ENCODE measurements around the gene KCNK10.
A peak's percentile ranks its signal among the peaks of the same experiment; 100 is the strongest.

The KCNK10 gene

GRCh38 chr14:88194531-88194930 lies 128.5 kb downstream of the KCNK10 start:
- WGBS (ENCODE audit: insufficient coverage), result 53% methylated on average over 3 of the region's 8 CpGs
- no peak overlapping the region for H3K4me3 ChIP-seq (ENCODE audit: control insufficient read depth in 1 of 7, extremely low read depth in 1 of 7, insufficient read depth in 4 of 7, low read depth in 2 of 7, low read length in 6 of 7)
- POLR2A ChIA-PET, result no interaction called here
- no peaks in the 10 kb centered on the region for H3K4me1 ChIP-seq (ENCODE audit: control extremely low read depth in 1 of 4, control insufficient read depth in 4 of 4, insufficient read depth in 4 of 4, low read length in 3 of 4)
- DNase-seq, result no peak
- peaks cover 4 to 16% (median 10%) of the 10 kb centered on the region in 5 experiments for H3K27me3 ChIP-seq (replicated peaks in 2 of 5; ENCODE audit: control insufficient read depth in 4 of 5, insufficient read depth in 5 of 5, low read length in 4 of 5)
- no peak overlapping the region for H3K27ac ChIP-seq (ENCODE audit: insufficient read depth in 1 of 2, low read depth in 1 of 2, low read length in 2 of 2, poor library complexity in 1 of 2, severe bottlenecking in 2 of 2)
- no peaks in the 10 kb centered on the region for H3K36me3 ChIP-seq (ENCODE audit: control insufficient read depth in 4 of 4, insufficient read depth in 4 of 4, low read length in 3 of 4)
- CTCF ChIA-PET, result no interaction called here
- H3K9me3 ChIP-seq (ENCODE audit: control extremely low read depth in 1 of 5, control insufficient read depth in 4 of 5, insufficient read depth in 2 of 5, low read depth in 1 of 5, low read length in 4 of 5), result no peaks in the 10 kb centered on the region

GRCh38 chr14:88191605-88192004 lies 131.5 kb downstream of the KCNK10 start:
- CTCF ChIA-PET, result interaction anchor here (0.9 to 5.6 kb wide), 5 partner anchors 11 to 193 kb away, joined by 3 to 87 read pairs (median 14); partner anchors contain the start of gene SPATA7
- WGBS (ENCODE audit: insufficient coverage), result 0% methylated on average over 1 of the region's 2 CpGs
- Histone ChIP-seq H3K27me3 (replicated peaks in 2 of 5; ENCODE audit: control insufficient read depth in 4 of 5, insufficient read depth in 5 of 5, low read length in 4 of 5) (peaks cover 4 to 16% (median 7%) of the 10 kb centered on the region in 5 experiments), H3K4me1 (ENCODE audit: control extremely low read depth in 1 of 4, control insufficient read depth in 4 of 4, insufficient read depth in 4 of 4, low read length in 3 of 4) (peaks cover 0 to 5% (median 5%) of the 10 kb centered on the region in 4 experiments), H3K4me3 (ENCODE audit: control insufficient read depth in 1 of 7, extremely low read depth in 1 of 7, insufficient read depth in 4 of 7, low read depth in 2 of 7, low read length in 6 of 7) (no peak overlapping the region), H3K27ac (ENCODE audit: insufficient read depth in 1 of 2, low read depth in 1 of 2, low read length in 2 of 2, poor library complexity in 1 of 2, severe bottlenecking in 2 of 2) (no peak overlapping the region), H3K36me3 (ENCODE audit: control insufficient read depth in 4 of 4, insufficient read depth in 4 of 4, low read length in 3 of 4) (no peaks in the 10 kb centered on the region), H3K9me3 (ENCODE audit: control extremely low read depth in 1 of 5, control insufficient read depth in 4 of 5, insufficient read depth in 2 of 5, low read depth in 1 of 5, low read length in 4 of 5) (no peaks in the 10 kb centered on the region)
- POLR2A ChIA-PET, result no interaction called here
- no peak for DNase-seq

GRCh38 chr14:88189417-88190191 lies 133.5 kb downstream of the KCNK10 start:
- Histone ChIP-seq H3K36me3 (ENCODE audit: control insufficient read depth in 4 of 4, insufficient read depth in 4 of 4, low read length in 3 of 4) (no peaks in the 10 kb centered on the region), H3K9me3 (ENCODE audit: control extremely low read depth in 1 of 5, control insufficient read depth in 4 of 5, insufficient read depth in 2 of 5, low read depth in 1 of 5, low read length in 4 of 5) (no peaks in the 10 kb centered on the region), H3K4me3 (ENCODE audit: control insufficient read depth in 1 of 7, extremely low read depth in 1 of 7, insufficient read depth in 4 of 7, low read depth in 2 of 7, low read length in 6 of 7) (peak overlapping the region in 4 of 7 experiments; percentile 23 to 57 (median 32)), H3K4me1 (ENCODE audit: control extremely low read depth in 1 of 4, control insufficient read depth in 4 of 4, insufficient read depth in 4 of 4, low read length in 3 of 4) (peaks cover 0 to 5% (median 5%) of the 10 kb centered on the region in 4 experiments), H3K27me3 (replicated peaks in 2 of 5; ENCODE audit: control insufficient read depth in 4 of 5, insufficient read depth in 5 of 5, low read length in 4 of 5) (peaks cover 2 to 8% (median 5%) of the 10 kb centered on the region in 5 experiments), H3K27ac (ENCODE audit: insufficient read depth in 1 of 2, low read depth in 1 of 2, low read length in 2 of 2, poor library complexity in 1 of 2, severe bottlenecking in 2 of 2) (no peak overlapping the region)
- CTCF ChIA-PET, result interaction anchor here (0.8 to 5.6 kb wide), 32 partner anchors 9 to 306 kb away, joined by 3 to 87 read pairs (median 4); partner anchors contain the start of genes KCNK10 and SPATA7
- 46% methylated on average over 8 of the region's 10 CpGs for WGBS (ENCODE audit: insufficient coverage)
- DNase-seq, result peak; percentile 81 to 90 (median 84)
- POLR2A ChIA-PET, result no interaction called here

GRCh38 chr14:88188745-88189416 lies 134.2 kb downstream of the KCNK10 start:
- no peak for DNase-seq
- Histone ChIP-seq H3K36me3 (ENCODE audit: control insufficient read depth in 4 of 4, insufficient read depth in 4 of 4, low read length in 3 of 4) (no peaks in the 10 kb centered on the region), H3K27me3 (replicated peaks in 2 of 5; ENCODE audit: control insufficient read depth in 4 of 5, insufficient read depth in 5 of 5, low read length in 4 of 5) (peaks cover 0 to 4% (median 2%) of the 10 kb centered on the region in 5 experiments), H3K9me3 (ENCODE audit: control extremely low read depth in 1 of 5, control insufficient read depth in 4 of 5, insufficient read depth in 2 of 5, low read depth in 1 of 5, low read length in 4 of 5) (no peaks in the 10 kb centered on the region), H3K27ac (ENCODE audit: insufficient read depth in 1 of 2, low read depth in 1 of 2, low read length in 2 of 2, poor library complexity in 1 of 2, severe bottlenecking in 2 of 2) (no peak overlapping the region), H3K4me1 (ENCODE audit: control extremely low read depth in 1 of 4, control insufficient read depth in 4 of 4, insufficient read depth in 4 of 4, low read length in 3 of 4) (peaks cover 0 to 5% (median 5%) of the 10 kb centered on the region in 4 experiments), H3K4me3 (ENCODE audit: control insufficient read depth in 1 of 7, extremely low read depth in 1 of 7, insufficient read depth in 4 of 7, low read depth in 2 of 7, low read length in 6 of 7) (peak overlapping the region in 4 of 7 experiments; percentile 23 to 57 (median 32))
- ChIA-PET POLR2A (no interaction called here), CTCF (interaction anchor here (0.8 to 5.6 kb wide), 31 partner anchors 8 to 307 kb away, joined by 3 to 87 read pairs (median 4); partner anchors contain the start of genes KCNK10 and SPATA7)
- WGBS (ENCODE audit: insufficient coverage), result 17% methylated on average over 10 of the region's 13 CpGs

GRCh38 chr14:88185843-88186242 lies 137.2 kb downstream of the KCNK10 start:
- Histone ChIP-seq H3K36me3 (ENCODE audit: control insufficient read depth in 4 of 4, insufficient read depth in 4 of 4, low read length in 3 of 4) (no peaks in the 10 kb centered on the region), H3K27me3 (replicated peaks in 2 of 5; ENCODE audit: control insufficient read depth in 4 of 5, insufficient read depth in 5 of 5, low read length in 4 of 5) (no peaks in the 10 kb centered on the region), H3K4me1 (ENCODE audit: control extremely low read depth in 1 of 4, control insufficient read depth in 4 of 4, insufficient read depth in 4 of 4, low read length in 3 of 4) (peaks cover 0 to 5% (median 5%) of the 10 kb centered on the region in 4 experiments), H3K4me3 (ENCODE audit: control insufficient read depth in 1 of 7, extremely low read depth in 1 of 7, insufficient read depth in 4 of 7, low read depth in 2 of 7, low read length in 6 of 7) (no peak overlapping the region), H3K9me3 (ENCODE audit: control extremely low read depth in 1 of 5, control insufficient read depth in 4 of 5, insufficient read depth in 2 of 5, low read depth in 1 of 5, low read length in 4 of 5) (no peaks in the 10 kb centered on the region), H3K27ac (ENCODE audit: insufficient read depth in 1 of 2, low read depth in 1 of 2, low read length in 2 of 2, poor library complexity in 1 of 2, severe bottlenecking in 2 of 2) (no peak overlapping the region)
- no peak for DNase-seq
- POLR2A ChIA-PET, result no interaction called here
- CTCF ChIA-PET, result interaction anchor here (1.0 kb wide), 2 partner anchors 11 to 171 kb away, joined by 3 read pairs; no protein-coding TSS in a partner anchor
- WGBS (ENCODE audit: insufficient coverage), result 92% methylated on average over 22 of the region's 22 CpGs

- ChIA-PET CTCF (interaction anchor here (1.0 kb wide), 2 partner anchors 12 to 170 kb away, joined by 3 read pairs; no protein-coding TSS in a partner anchor), POLR2A (no interaction called here)
- Histone ChIP-seq H3K4me1 (ENCODE audit: control extremely low read depth in 1 of 4, control insufficient read depth in 4 of 4, insufficient read depth in 4 of 4, low read length in 3 of 4) (peaks cover 0 to 5% (median 5%) of the 10 kb centered on the region in 4 experiments), H3K36me3 (ENCODE audit: control insufficient read depth in 4 of 4, insufficient read depth in 4 of 4, low read length in 3 of 4) (no peaks in the 10 kb centered on the region), H3K4me3 (ENCODE audit: control insufficient read depth in 1 of 7, extremely low read depth in 1 of 7, insufficient read depth in 4 of 7, low read depth in 2 of 7, low read length in 6 of 7) (no peak overlapping the region), H3K27me3 (replicated peaks in 2 of 5; ENCODE audit: control insufficient read depth in 4 of 5, insufficient read depth in 5 of 5, low read length in 4 of 5) (no peaks in the 10 kb centered on the region), H3K9me3 (ENCODE audit: control extremely low read depth in 1 of 5, control insufficient read depth in 4 of 5, insufficient read depth in 2 of 5, low read depth in 1 of 5, low read length in 4 of 5) (no peaks in the 10 kb centered on the region), H3K27ac (ENCODE audit: insufficient read depth in 1 of 2, low read depth in 1 of 2, low read length in 2 of 2, poor library complexity in 1 of 2, severe bottlenecking in 2 of 2) (no peak overlapping the region)
- DNase-seq, result no peak
- WGBS (ENCODE audit: insufficient coverage), result 95% methylated on average over 8 of the region's 8 CpGs
Measured at GRCh38 chr14:88184956-88185355, 138.1 kb downstream of the KCNK10 start.

All from common myeloid progenitor, CD34-positive (primary cell).